GM12874 (cell line): ENCODE results near the gene SENP6.

ENCODE experiments used
- TF ChIP-seq, protein P1 (sequence below): IDR thresholded peaks from 2 replicates; pipeline ENCODE4 v1.5.1; 2011; ENCODE audit warnings: low read depth, mild to moderate bottlenecking, control low read depth, low read length, moderate library complexity; ENCODE audit not compliant: insufficient read depth

Gene SENP6

GRCh38 chr6:75694406-75694805 lies 92.7 kb downstream of the SENP6 start:
- TF ChIP-seq, protein P1, sequence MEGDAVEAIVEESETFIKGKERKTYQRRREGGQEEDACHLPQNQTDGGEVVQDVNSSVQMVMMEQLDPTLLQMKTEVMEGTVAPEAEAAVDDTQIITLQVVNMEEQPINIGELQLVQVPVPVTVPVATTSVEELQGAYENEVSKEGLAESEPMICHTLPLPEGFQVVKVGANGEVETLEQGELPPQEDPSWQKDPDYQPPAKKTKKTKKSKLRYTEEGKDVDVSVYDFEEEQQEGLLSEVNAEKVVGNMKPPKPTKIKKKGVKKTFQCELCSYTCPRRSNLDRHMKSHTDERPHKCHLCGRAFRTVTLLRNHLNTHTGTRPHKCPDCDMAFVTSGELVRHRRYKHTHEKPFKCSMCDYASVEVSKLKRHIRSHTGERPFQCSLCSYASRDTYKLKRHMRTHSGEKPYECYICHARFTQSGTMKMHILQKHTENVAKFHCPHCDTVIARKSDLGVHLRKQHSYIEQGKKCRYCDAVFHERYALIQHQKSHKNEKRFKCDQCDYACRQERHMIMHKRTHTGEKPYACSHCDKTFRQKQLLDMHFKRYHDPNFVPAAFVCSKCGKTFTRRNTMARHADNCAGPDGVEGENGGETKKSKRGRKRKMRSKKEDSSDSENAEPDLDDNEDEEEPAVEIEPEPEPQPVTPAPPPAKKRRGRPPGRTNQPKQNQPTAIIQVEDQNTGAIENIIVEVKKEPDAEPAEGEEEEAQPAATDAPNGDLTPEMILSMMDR, result no peak

- TF ChIP-seq, protein P1, result no peak
Observed at GRCh38 chr6:75711173-75711572, 109.5 kb downstream of the SENP6 start.

GRCh38 chr6:75719133-75719532 lies 117.5 kb downstream of the SENP6 start:
- TF ChIP-seq, protein P1, result no peak

DNA sequence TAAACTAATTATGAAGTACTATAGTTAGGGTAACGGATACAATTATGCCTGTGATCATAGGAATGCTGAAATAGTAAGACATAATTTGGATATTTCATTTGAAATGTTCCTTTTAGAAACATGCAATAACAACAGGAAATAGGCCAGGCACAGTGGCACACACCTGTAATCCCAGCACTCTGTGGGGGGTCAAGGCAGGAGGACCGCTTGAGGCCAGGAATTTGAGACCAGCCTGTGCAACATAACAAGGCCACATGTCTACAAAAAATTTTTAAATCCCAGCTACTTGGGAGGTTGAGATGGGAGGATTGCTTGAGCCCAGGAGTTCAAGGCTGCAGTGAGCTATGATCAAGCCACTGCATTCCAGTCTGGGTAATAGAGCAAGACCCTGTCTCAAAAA lies 121.7 kb downstream of the SENP6 start:
- TF ChIP-seq, protein P1, result no peak

- TF ChIP-seq, protein P1, result no peak
Observed at GRCh38 chr6:75727206-75727605, 125.5 kb downstream of the SENP6 start.

DNA sequence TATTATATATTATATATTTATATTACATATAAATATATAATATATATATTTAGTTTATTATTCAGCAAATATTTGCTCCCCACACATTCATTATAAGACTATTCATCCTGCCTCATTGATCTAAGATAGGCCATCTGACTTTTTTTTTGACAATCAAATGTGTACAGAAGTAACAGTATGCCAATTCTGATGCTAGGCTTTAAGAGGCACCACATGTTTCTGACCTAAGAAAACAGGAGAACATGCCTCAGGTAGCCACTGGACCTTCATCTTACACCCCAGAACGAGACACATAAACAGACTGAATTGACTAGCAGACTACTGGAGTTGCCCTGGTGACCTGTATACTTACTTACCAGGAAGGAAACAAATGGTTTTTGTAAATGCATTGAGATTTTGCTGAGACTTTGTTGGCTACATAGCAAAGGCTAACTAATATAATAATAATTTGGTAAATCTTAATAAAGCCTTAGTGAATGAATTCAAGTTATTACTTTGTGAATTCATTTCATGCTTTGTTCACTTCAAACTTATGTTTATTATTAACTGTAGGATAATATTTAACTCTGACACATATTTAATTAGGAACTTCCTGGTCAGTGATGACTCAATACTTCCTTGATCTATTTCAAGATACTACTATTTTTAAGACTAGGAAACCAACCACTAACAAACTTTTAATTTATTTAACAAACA lies 134.0 kb downstream of the SENP6 start:
- TF ChIP-seq, protein P1, result no peak

GRCh38 chr6:75743971-75744370 lies 142.3 kb downstream of the SENP6 start:
- TF ChIP-seq, protein P1, result no peak

DNA sequence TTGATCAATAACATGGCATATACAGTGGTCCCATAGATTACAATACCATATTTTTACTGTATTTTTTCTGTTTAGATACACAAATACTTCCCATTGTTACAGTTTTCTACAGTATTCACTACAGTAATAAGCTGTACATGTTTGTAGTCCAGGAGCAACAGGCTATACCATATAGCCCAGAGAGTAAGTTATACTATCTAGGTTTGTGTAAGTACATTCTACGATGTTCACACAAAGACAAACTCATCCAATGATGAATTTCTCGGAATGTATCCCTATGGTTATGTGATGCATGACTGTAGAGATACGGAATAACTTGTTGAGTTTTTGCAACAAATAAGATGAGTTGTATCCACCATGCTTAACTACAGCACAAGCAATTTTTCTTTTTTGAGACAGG lies 143.7 kb downstream of the SENP6 start:
- TF ChIP-seq, protein P1, result no peak
